Stimulated activated CD4-positive, alpha-beta T cell treated with anti-CD3 and anti-CD28 coated beads, Interleukin-15, amount 100 ng/mL, for 24 hours (primary cell): ENCODE results near the gene ATP6V0A4.
A peak's percentile ranks its signal among the peaks of the same experiment; 100 is the strongest.
"Not testable (repeated sequence)": the region's sequence is repeated elsewhere in the genome, so short reads cannot be mapped to it uniquely, and the experiment has no call there.

ENCODE experiments used
- DNase-seq: peaks from one replicate; pipeline ENCODE4 v3.0.0-alpha.2; 2020

ATP6V0A4 gene

DNA sequence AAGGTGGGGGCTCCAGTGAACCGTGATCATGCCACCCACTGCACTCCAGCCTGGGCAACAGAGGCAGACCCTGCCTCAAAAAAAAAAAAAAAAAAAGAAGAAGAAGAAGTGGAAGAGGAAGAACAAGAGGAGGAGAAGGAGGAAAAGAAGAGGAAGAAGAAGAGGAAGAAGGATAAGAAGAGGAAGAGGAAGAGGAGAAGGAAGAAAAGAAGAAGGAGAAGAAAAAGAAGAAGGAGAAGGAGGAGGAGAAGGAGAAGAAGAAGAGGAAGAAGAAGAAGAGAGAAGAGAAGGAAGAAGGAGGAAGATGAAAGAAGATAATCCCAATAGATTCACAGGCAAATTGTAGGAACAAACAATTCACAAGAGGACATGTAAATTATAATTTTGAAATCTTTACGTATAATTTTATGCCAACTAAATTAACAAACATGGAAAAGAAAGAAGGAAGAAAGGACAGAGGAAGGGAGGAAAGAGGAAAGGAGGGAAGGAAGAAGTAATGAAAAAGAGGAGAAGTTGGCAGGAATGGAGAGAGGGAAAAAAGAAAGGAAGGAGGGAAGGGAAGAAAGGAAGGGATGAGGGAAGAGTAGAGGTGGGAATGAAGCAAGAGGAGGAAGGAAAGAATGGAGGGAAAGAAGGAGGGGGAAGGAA lies 100.3 kb downstream of the ATP6V0A4 start:
- DNase-seq = no peak

DNA sequence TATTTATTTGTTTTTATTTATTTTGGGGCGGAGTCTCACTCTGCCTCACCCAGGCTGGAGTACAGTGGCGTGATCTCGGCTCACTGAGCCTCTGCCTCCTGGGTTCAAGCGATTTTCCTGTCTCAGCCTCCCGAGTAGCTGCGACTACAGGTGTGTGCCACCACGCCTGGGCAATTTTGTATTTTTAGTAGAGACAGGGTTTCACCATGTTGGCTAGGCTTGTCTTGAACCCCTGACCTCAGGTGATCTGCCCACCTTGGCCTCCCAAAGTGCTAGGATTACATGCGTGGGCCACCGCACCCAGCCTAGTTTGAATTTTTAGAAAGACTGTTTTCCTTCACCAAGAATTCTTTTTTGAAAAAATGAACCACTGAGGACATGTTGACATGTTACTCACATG lies 102.2 kb downstream of the ATP6V0A4 start:
- not testable (repeated sequence) for DNase-seq

GRCh38 chr7:138695106-138695505 lies 102.9 kb downstream of the ATP6V0A4 start:
- no peak for DNase-seq

DNA sequence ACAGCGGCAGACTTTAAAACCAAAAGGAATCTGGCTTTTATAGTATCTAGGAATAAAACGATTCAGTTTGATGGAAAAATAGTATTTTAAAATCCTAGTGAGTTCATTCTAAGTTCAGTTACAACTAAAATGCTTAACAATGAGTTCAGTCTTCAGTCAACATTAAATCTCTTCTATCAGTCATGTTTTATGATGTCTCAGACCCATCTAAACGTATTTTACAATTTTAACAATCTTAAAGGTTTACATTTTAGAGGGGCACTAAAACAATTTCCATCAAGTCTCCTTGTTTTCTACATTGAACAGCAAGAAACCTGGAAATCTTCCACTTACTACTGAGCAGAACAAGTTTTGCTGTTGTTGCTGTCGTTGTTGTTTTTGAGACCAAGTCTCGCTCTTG lies 106.8 kb downstream of the ATP6V0A4 start:
- DNase-seq = no peak

DNA sequence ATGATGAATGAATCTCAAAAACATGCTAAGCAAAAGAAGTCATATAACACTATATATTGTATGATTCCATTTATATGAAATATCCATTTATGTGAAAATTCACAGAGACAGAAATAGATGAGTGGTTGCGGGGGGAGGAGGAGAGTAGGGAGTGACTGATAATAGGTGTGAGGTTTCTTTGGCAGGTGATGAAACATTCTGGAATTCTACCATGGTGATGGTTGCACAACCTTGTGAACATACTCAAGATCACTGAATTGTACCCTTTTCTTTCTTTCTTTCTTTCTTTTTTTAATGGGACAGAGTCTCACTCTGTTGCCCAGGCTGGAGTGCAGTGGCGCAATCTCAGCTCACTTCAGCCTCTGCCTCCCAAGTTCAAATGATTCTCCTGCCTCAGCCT lies 107.5 kb downstream of the ATP6V0A4 start:
- no peak for DNase-seq

GRCh38 chr7:138688037-138688436 lies 110.0 kb downstream of the ATP6V0A4 start:
- DNase-seq = not testable (repeated sequence)

GRCh38 chr7:138684340-138684739 lies 113.7 kb downstream of the ATP6V0A4 start:
- DNase-seq = no peak

GRCh38 chr7:138679793-138680192 lies 118.2 kb downstream of the ATP6V0A4 start:
- no peak for DNase-seq

- DNase-seq = no peak
These were observed 127.4 kb downstream of the ATP6V0A4 start for GRCh38 chr7:138670594-138670993.

DNA sequence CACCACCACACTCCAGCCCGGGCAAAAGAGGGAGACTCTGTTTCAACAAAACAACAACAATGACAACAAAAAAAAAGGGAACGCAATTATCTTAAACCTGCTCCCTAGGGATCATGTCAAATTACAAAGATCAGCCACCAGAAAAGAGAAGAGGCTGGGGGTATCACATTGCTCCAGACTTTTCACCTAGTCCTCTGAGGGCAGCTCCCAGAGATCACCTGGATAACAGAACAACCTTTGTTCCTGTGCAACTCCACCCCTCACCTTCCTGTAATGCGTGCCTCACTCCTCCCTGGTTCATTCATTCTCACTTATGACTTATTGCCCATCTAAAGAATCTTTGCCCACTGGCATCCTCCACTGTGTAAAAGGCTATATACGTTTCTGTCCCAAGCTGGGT lies 128.6 kb downstream of the ATP6V0A4 start:
- no peak for DNase-seq

DNA sequence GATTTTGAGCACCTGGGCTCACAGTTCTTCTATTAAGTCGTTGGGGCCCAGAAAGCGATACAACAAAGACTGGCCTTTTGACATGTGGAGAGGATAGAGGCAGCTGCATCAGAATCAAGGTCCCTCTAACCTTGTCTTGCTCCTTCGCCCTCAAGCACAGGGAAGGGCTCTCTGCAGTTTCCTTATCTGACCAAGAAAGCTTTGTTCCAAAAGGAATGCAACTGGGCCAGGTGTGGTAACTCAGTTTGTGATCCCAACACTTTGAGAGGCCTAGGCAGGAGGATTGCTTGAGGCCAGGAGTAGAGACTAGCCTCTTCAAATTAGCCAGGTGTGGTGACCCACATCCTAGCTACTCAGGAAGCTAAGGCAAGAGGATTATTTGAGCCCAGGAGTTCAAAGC lies 129.1 kb downstream of the ATP6V0A4 start:
- DNase-seq = no peak

DNA sequence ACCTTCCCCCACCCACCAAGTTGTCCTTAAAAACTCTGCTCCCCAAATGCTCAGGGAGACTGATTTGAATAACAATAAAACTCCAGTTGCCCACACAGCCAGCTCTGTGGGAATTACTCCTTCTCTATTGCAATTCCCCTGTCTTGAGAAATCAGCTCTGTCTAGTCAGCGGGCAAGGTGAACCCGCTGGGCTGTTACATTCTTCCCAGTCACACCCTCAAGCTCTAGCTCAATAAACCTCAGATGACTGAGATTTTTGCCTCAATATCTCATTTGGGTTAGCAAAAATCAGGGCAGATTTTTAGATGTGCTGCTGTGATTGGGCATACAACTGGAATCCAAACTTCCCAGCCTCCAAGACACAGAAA lies 129.8 kb downstream of the ATP6V0A4 start:
- DNase-seq = no peak

DNA sequence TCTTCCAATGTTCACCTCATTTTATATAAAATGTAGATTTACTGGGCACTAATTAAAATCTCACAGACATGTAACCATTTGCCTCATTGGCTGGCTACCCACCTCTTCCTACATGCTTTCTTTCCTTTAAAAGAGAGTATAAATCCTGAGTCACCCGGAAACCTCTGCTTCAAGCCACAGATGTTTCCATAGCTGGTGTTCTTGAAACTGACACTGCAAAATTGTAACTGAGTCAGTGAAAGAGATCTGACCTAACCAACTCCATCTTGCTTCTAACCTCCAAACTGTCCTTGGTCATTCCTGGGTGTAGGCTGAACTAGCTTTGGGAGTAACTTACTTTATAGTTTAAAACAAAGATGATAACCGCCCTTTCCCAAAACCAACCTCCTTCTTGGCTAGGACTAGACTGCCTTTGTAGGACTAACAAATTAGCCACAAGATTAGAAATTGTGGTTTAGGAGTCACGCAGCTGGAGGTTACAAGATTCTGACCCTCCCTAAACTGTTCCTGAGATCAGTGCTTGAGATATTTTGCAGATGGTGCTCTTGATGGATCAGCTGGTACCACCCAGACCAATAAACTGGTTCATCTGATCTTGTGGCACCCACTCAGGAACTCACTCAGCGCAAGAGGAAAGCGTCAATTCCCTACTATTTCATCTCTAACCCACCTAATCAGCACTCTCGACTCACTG lies 130.3 kb downstream of the ATP6V0A4 start:
- DNase-seq = peak; percentile 20

GRCh38 chr7:138666385-138666784 lies 131.6 kb downstream of the ATP6V0A4 start:
- DNase-seq = no peak

DNA sequence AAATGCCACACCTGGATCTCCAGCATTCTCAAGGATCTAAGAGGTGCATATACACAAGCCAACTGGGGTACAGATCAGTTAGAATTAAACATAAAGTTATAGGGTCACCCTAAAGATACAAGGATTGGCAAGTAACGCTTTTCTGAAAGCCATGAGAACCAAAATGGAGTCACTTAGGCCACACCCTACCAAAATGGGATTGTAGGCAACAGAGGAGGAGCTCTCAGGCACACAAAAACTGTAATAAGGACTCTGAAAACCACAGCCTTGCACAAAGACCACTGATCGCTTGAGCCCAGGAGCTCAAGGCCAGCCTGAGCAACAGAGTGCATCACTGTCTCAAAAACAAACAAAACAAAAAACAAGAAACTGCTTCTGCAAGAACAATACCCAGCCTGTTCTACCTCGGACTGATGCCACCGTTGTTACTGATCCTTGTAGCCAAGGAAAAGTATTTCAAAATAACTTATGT lies 132.3 kb downstream of the ATP6V0A4 start:
- no peak for DNase-seq

- DNase-seq = no peak
These were observed 132.7 kb downstream of the ATP6V0A4 start for GRCh38 chr7:138665249-138665648.

DNA sequence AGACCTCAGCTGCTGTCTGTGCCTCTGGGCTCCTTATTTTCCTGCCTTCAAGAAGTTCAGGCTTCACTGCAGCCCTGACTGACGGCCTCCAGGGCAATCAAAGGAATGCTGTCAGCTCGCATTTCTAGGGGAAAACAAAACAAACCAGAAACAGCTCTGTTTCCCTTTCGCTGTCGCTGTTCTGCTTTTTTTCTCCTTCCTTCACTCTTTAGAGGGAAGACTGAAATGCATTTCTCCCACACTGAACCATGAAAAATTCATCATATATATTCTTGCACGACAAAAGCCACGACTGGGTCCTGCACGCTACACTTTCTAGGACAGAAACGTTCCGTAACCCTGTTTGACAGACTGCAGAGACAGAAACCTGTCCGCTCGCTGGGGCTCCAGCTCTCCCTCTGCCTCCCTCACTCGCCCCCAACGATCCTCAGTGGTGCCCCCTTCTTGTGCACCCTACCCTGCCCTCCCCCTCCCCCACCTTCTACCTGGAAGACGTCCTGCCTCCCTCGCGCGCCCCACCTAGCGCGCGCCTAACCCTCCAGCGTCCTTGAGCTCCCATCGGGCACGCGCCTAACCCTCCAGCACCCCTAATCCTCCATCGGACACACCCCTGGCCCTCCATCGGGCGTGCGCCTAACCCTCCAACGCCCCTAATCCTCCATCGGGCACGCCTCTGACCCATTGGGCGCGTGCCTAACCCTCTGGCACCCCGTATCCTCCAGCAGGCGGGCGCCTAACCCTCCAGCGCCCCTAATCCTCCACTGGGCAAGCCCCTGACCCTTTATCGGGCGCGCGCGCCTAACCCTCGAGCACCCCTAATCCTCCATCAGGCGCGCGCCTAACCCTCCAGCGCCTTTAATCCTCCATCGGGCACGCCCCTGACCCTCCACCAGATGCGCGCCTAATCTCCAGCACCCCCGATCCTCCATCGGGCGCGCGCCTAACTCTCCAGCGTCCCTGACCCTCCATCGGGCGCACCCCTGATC lies 134.0 kb downstream of the ATP6V0A4 start:
- no peak for DNase-seq

DNA sequence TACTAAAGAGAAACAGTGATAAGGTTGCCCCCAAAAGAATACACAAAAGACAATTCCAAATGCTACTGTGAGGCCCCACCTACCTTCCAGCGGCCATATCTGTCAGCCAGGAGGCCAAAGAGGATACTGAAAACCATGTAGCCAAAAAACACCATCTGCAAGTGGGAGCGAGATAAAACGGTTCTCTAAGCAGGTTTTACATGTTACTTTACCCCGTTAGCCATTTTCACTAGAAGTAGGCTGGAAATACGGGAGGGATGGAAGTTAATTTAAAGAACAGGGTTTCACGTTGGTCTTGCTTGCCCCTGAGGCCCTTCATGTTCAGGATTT lies 135.0 kb downstream of the ATP6V0A4 start:
- DNase-seq = no peak

GRCh38 chr7:138662076-138662990 lies 135.7 kb downstream of the ATP6V0A4 start:
- DNase-seq = no peak

- DNase-seq = no peak
These were observed 136.8 kb downstream of the ATP6V0A4 start for GRCh38 chr7:138661069-138661635.

GRCh38 chr7:138658889-138659288 lies 139.1 kb downstream of the ATP6V0A4 start:
- DNase-seq = no peak

GRCh38 chr7:138657854-138658386 lies 140.1 kb downstream of the ATP6V0A4 start:
- DNase-seq = no peak
